GM18520 (cell line): ENCODE data around the gene LAPTM5.

Experiments
- ATAC-seq: cut with Tn5 transposase; IDR thresholded peaks from one replicate; pipeline ENCODE4 v1.9.1; 2021; ENCODE audit not compliant: unreplicated experiment

LAPTM5 gene

GRCh38 chr1:30719406-30720270, 37.9 kb downstream of the LAPTM5 start:
- no peak for ATAC-seq

GRCh38 chr1:30718636-30719405, 38.8 kb downstream of the LAPTM5 start:
- peak; percentile 38 for ATAC-seq

- ATAC-seq = peak; percentile 74
Observed at GRCh38 chr1:30718091-30718635, 39.4 kb downstream of the LAPTM5 start.

GRCh38 chr1:30716646-30717045, 40.9 kb downstream of the LAPTM5 start:
- ATAC-seq = no peak

GRCh38 chr1:30715886-30716285, 41.7 kb downstream of the LAPTM5 start:
- no peak for ATAC-seq

GRCh38 chr1:30715216-30715615, 42.4 kb downstream of the LAPTM5 start:
- no peak for ATAC-seq

- no peak for ATAC-seq
Observed at GRCh38 chr1:30714536-30715090, 43.0 kb downstream of the LAPTM5 start.

GRCh38 chr1:30714025-30714424, 43.5 kb downstream of the LAPTM5 start:
- ATAC-seq = no peak

GRCh38 chr1:30713311-30713710, 44.3 kb downstream of the LAPTM5 start:
- ATAC-seq = no peak

GRCh38 chr1:30712583-30712982, 45.0 kb downstream of the LAPTM5 start:
- no peak for ATAC-seq

- ATAC-seq = no peak
Observed at GRCh38 chr1:30710407-30710806, 47.2 kb downstream of the LAPTM5 start.

- no peak for ATAC-seq
Observed at GRCh38 chr1:30708361-30708728, 49.2 kb downstream of the LAPTM5 start.

- ATAC-seq = no peak
Observed at GRCh38 chr1:30707412-30708360, 49.9 kb downstream of the LAPTM5 start.

- ATAC-seq = no peak
Observed at GRCh38 chr1:30706528-30706927, 51.0 kb downstream of the LAPTM5 start.

GRCh38 chr1:30705698-30706097, 51.9 kb downstream of the LAPTM5 start:
- ATAC-seq = no peak

GRCh38 chr1:30704765-30705509, 52.6 kb downstream of the LAPTM5 start:
- ATAC-seq = no peak

GRCh38 chr1:30704271-30704670, 53.3 kb downstream of the LAPTM5 start:
- no peak for ATAC-seq

GRCh38 chr1:30702823-30703222, 54.8 kb downstream of the LAPTM5 start:
- ATAC-seq = no peak

GRCh38 chr1:30701258-30701633, 56.3 kb downstream of the LAPTM5 start:
- ATAC-seq = no peak
